Endothelial cell of hepatic sinusoid (primary cell): ENCODE measurements around the gene PSMD13.
"Not testable (repeated sequence)": the region's sequence is repeated elsewhere in the genome, so short reads cannot be mapped to it uniquely, and the experiment has no call there.

Experiments
- in situ Hi-C: cut with HindIII; loops from 2 replicates; pipeline ENCODE4 v1.10.0; 2017; ENCODE audit warnings: low sequenced_read_pairs

The PSMD13 gene

GRCh38 chr11:236774-237767 lies at the start of gene PSMD13:
Gene PSMD13, plus strand, starts transcription at chr11:236976. Its CDS starts 74 bp downstream, at chr11:237050.
- in situ Hi-C loops = no loop called here

DNA sequence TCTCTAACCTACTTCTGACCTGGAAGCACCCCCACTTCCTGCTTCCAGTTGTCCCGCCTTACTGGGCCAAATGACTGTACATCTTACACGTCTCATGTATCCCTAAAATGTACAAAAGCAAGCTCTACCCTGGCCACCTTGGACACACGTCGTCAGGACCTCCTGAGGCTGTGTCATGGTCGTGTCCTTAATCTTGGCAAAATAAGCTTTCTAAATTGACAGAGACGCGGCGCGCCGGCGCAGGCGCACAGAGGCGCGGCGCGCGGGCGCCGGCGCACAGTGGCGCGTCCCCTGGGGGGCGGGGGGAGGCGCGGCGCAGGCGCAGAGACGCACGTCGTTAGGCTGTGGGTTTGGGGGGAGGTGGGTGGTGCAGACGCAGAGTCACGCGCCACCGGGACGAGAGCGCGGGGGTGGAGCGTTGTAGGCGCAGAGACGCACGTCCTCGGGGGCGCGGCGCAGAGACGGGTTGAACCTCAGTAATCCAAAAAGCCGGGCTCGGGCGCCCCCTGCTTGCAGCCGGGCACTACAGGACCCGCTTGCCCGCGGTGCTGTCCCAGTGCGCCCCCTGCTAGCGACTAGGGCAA lies 47.5 kb upstream of the PSMD13 start:
- in situ Hi-C loops = not testable (repeated sequence)

GRCh38 chr11:189843-190311 lies 46.9 kb upstream of the PSMD13 start:
- in situ Hi-C loops = not testable (repeated sequence)

GRCh38 chr11:190546-190945 lies 46.2 kb upstream of the PSMD13 start:
- in situ Hi-C loops = not testable (repeated sequence)

GRCh38 chr11:191490-192478 lies 45.0 kb upstream of the PSMD13 start:
- in situ Hi-C loops = not testable (repeated sequence)

- in situ Hi-C loops = not testable (repeated sequence)
Measured at GRCh38 chr11:192674-193128, 44.1 kb upstream of the PSMD13 start, which contains the start of gene SCGB1C1. Gene SCGB1C1, plus strand, starts transcription at chr11:193078. Its CDS starts 22 bp downstream, at chr11:193100.

DNA sequence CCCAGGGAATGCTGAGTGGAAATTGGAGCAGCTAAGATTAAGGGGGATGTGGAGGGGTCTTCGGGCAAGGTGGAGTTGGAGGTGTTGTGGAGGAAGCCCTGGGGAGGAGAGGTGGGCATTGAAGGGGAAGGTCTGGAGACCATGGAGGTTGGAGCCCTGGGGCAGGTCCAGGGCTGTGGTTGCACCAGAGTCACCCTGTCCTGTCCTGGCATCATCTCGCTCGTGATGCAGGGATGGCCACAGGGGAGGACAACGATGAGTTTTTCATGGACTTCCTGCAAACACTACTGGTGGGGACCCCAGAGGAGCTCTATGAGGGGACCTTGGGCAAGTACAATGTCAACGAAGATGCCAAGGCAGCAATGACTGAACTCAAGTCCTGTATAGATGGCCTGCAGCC lies 43.3 kb upstream of the PSMD13 start:
- in situ Hi-C loops = not testable (repeated sequence)

- in situ Hi-C loops = no loop called here
Measured at GRCh38 chr11:196786-197731, 39.7 kb upstream of the PSMD13 start.

DNA sequence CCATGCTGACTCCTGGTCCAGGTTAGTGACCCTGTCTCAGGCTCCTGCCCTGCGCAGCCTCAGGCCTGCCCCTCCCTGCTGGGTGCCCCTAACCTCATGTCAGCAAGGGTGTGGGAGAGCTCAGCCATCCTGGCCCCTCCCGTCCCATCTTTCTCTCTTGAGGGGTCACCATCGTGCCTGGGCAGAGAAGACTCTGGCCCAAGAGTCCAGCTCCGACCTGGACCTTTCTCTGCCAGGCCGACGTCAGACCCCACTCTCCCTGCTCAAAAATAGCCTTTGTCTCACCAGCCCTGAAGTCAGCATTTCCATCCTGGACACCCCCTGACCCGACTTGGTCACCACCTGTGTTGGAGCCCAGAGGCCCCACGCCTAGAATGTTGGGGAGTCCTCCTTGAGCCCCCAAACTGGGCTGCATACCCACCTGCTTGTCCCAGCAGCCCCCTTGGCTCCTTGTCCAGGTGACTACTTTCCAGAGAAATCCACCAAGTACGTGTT lies 39.0 kb upstream of the PSMD13 start:
- in situ Hi-C loops = no loop called here

- in situ Hi-C loops = no loop called here
Measured at GRCh38 chr11:198236-198806, 38.5 kb upstream of the PSMD13 start.

GRCh38 chr11:199004-199581 lies 37.7 kb upstream of the PSMD13 start:
- in situ Hi-C loops = no loop called here

GRCh38 chr11:199782-200181 lies 37.0 kb upstream of the PSMD13 start:
- in situ Hi-C loops = no loop called here

DNA sequence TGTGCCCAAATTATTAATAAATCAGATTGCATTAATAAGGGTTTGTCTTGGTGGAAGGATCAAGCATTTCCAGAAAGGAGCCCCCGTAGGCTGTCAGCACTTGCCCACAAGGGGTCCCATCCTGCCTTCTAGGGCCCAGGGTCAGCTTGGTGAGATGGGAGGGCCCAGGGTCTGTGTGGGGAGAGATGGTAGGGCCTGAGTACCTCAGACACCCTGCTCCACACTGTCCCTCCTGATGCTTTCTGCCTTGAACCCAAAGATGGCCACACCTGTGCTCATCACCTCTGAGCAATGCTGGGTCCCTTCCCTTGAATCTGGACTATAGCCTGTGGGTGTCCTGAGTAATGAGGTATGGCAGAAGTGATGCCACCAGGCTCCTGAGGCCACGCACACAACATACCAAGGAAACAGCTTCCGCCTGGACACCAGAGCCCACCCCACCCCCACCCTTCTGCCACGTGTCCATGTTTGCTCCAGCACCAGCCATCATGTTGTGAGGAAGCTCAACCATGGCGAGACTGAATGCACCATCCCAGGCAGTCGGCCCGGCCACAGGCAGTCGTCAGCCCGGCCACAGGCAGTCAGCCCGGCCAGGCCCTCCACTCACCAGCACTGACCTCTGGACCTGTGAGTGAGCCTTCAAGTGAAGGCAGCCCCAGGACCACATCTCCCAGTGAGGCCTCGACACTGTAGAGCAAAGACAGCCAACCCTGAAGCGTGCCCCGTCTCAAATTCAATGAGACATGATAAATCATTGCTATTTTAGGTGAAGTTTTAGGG lies 36.4 kb upstream of the PSMD13 start:
- in situ Hi-C loops = no loop called here

DNA sequence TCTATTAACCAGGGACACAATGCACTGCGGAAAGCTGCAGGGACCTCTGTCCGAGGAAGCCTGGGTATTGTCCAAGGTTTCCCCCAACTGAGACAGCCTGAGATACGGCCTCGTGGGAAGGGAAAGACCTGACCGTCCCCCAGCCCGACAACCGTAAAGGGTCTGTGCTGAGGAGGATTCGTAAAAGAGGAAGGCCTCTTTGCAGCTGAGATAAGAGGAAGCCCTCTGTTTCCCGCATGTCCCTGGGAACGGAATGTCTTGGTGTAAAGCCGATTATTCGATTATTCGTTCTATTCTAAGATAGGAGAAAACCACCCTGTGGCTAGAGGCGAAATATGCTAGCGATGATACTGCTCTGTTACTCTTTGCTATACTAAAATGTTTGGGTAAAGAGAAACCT lies 34.8 kb upstream of the PSMD13 start:
- in situ Hi-C loops = no loop called here

- in situ Hi-C loops = no loop called here
Measured at GRCh38 chr11:202490-202889, 34.3 kb upstream of the PSMD13 start.

GRCh38 chr11:203056-203944 lies 33.5 kb upstream of the PSMD13 start:
- in situ Hi-C loops = no loop called here
